OCI-LY3 (cell line): ENCODE measurements around the gene TSACC.

Experiments
- CTCF ChIP-seq: fragments of 200-600, 300-600 bp; sonication (generic); IDR thresholded peaks from 2 replicates; pipeline ENCODE4 v1.5.1; 2014; ENCODE audit warnings: antibody characterized with exemption, low read length, low read depth
- EZH2phosphoT487 ChIP-seq: fragments of 200-600 bp; shearing (Covaris generic); IDR thresholded peaks from 2 replicates; pipeline ENCODE4 v1.6.1; 2018; ENCODE audit warnings: antibody characterized with exemption, mixed run types, low read depth

- TF ChIP-seq CTCF (no peak), EZH2phosphoT487 (no peak)
These were observed 42.9 kb upstream of the TSACC start, which contains the start of gene GLMP for GRCh38 chr1:156295391-156295947.
